ENCODE results near the gene MPC2. TPM values are rescaled to one million over a fixed set of nuclear protein-coding genes. Genes with fewer than 3 reads are reported as not detected.

Gene MPC2
- total RNA-seq, 4 donors from 2014 or later: 21.5 to 127 (median 38.5) TPM

DNA sequence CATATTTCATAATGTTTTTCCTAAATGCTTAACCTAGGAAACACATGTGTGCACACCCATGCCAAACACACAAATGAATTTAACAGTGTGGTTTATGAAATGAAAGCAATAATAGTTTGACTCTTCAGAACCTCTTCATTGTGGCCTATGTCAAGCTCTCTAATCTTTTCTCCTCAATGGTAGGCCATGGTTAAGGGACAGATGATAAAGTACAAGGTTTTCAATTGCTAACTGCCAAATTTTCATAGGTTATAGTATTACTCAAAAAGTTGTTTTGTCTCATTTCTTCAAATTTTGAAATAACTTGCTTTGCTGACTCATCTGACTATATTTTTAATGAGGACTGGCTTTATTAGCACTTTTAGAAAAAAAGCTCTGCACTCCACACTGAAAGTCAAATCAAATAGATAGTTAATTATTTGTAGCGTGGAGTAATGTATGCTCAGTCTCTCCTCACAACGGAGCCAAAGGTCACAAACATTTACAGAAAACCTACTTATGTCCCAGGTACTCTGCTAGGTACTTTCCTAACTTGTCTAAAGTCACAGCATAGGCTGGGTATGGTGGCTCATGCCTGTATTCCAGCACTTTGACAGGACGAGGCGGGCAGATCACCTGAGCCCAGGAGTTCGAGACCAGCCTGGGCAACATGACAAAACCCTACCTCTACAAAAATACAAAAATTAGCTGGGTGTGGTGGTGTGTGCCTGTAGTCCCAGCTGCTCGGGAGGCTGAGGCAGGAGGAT, 19.9 kb downstream of the MPC2 start:
- Histone ChIP-seq H3K27me3 (no peaks in the 10 kb centered on the region), H3K4me1 (no peaks in the 10 kb centered on the region), H3K36me3 (no peaks in the 10 kb centered on the region), H3K27ac (no peak overlapping the region), H3K4me3 (no peak overlapping the region), H3K9me3 (no peaks in the 10 kb centered on the region)
- DNase-seq: no peak
- intact Hi-C loops (cut with DNase I; ENCODE audit: low total_unique reads): no loop called here
- TF ChIP-seq POLR2A (IDR thresholded peaks at IDR 0.05): no peak
- TF ChIP-seq, protein P1, sequence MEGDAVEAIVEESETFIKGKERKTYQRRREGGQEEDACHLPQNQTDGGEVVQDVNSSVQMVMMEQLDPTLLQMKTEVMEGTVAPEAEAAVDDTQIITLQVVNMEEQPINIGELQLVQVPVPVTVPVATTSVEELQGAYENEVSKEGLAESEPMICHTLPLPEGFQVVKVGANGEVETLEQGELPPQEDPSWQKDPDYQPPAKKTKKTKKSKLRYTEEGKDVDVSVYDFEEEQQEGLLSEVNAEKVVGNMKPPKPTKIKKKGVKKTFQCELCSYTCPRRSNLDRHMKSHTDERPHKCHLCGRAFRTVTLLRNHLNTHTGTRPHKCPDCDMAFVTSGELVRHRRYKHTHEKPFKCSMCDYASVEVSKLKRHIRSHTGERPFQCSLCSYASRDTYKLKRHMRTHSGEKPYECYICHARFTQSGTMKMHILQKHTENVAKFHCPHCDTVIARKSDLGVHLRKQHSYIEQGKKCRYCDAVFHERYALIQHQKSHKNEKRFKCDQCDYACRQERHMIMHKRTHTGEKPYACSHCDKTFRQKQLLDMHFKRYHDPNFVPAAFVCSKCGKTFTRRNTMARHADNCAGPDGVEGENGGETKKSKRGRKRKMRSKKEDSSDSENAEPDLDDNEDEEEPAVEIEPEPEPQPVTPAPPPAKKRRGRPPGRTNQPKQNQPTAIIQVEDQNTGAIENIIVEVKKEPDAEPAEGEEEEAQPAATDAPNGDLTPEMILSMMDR (IDR thresholded peaks at IDR 0.05): no peak

DNA sequence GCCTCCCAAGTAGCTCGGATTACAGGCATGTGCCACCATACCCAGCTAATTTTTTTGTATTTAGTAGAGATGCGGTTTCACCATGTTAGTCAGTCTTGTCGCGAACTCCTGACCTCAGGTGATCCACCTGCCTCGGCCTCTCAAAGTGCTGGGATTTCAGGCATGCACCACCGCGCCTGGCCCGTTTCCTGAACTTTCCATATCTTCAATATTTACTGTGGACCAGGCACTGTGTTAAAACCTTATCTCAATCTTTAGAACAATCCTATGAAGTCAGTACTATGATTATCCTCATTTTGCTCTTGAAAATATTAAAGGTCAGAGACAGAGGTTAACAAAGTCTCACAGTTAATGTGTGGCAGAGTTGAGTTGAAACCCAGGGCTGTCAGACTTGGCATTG, 21.3 kb downstream of the MPC2 start:
- H3K4me3 ChIP-seq: no peak overlapping the region
- no peaks in the 10 kb centered on the region for H3K27me3 ChIP-seq
- H3K27ac ChIP-seq: no peak overlapping the region
- no peaks in the 10 kb centered on the region for H3K36me3 ChIP-seq
- no peaks in the 10 kb centered on the region for H3K4me1 ChIP-seq
- intact Hi-C loops (cut with DNase I; ENCODE audit: low total_unique reads): no loop called here
- TF ChIP-seq, protein P1 (IDR thresholded peaks at IDR 0.05): no peak
- TF ChIP-seq POLR2A (IDR thresholded peaks at IDR 0.05): no peak
- DNase-seq: no peak
- H3K9me3 ChIP-seq: no peaks in the 10 kb centered on the region

GRCh38 chr1:167913895-167914496, 22.9 kb downstream of the MPC2 start, which contains the start of gene ADCY10:
Gene ADCY10, minus strand, starts transcription at chr1:167914134. Its CDS starts 8,994 bp downstream, at chr1:167905140.
- intact Hi-C loops (cut with DNase I; ENCODE audit: low total_unique reads): no loop called here
- Histone ChIP-seq H3K4me3 (no peak within 1 kb of the TSS), H3K9me3 (no peaks in the 10 kb centered on the region), H3K27me3 (no peaks in the 10 kb centered on the region), H3K27ac (no peak within 1 kb of the TSS), H3K36me3 (no peaks in the 10 kb centered on the region), H3K4me1 (no peaks in the 10 kb centered on the region)
- TF ChIP-seq POLR2A (IDR thresholded peaks at IDR 0.05): no peak
- TF ChIP-seq, protein P1 (IDR thresholded peaks at IDR 0.05): no peak
- no peak for DNase-seq

DNA sequence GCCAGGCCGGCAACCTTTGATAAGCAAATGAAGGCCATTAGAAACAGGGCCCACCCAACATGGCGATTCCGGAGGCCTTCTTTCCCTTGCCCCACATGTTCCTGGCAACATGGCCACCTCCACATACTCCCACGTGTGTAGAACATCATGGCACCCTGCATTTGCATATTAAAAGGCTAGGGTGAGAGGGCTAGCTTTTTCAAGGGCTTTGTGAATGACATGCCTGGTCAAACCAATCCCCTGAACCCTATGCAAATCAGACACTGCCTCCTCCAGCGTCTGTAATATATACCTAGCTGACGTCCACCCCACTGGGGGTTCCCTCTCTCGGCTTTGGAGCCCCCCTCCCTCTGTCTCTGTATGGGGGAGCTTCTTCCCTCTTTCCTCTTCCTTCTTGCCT, 24.6 kb downstream of the MPC2 start:
- intact Hi-C loops (cut with DNase I; ENCODE audit: low total_unique reads): no loop called here
- Histone ChIP-seq H3K4me1 (no peaks in the 10 kb centered on the region), H3K27me3 (no peaks in the 10 kb centered on the region)

GRCh38 chr1:167911413-167911812, 25.5 kb downstream of the MPC2 start:
- TF ChIP-seq, protein P1 (IDR thresholded peaks at IDR 0.05): no peak
- no peak for TF ChIP-seq POLR2A (IDR thresholded peaks at IDR 0.05)
- DNase-seq: no peak
- Histone ChIP-seq H3K36me3 (no peaks in the 10 kb centered on the region), H3K9me3 (no peaks in the 10 kb centered on the region), H3K4me3 (no peak overlapping the region), H3K4me1 (no peaks in the 10 kb centered on the region), H3K27me3 (no peaks in the 10 kb centered on the region), H3K27ac (no peak overlapping the region)
- intact Hi-C loops (cut with DNase I; ENCODE audit: low total_unique reads): no loop called here

More for the DNA sequence above, 24.6 kb downstream of the MPC2 start:
- H3K4me3 ChIP-seq: no peak overlapping the region
- no peaks in the 10 kb centered on the region for H3K9me3 ChIP-seq
- DNase-seq: no peak
- TF ChIP-seq POLR2A (IDR thresholded peaks at IDR 0.05): no peak
- TF ChIP-seq, protein P1 (IDR thresholded peaks at IDR 0.05): no peak
- no peak overlapping the region for H3K27ac ChIP-seq
- no peaks in the 10 kb centered on the region for H3K36me3 ChIP-seq

All from uterus (tissue), 4 donors.